ENCODE measurements around the gene TSPEAR.
"Not testable (repeated sequence)": the region's sequence is repeated elsewhere in the genome, so short reads cannot be mapped to it uniquely, and the experiment has no call there.

TSPEAR gene

GRCh38 chr21:44702973-44703730 is 8.2 kb downstream of the TSPEAR start:
- peaks cover 41 to 52% of the 10 kb centered on the region in 2 donors for H3K27me3 ChIP-seq (ENCODE audit: control insufficient read depth in 1 of 2, insufficient read depth in 2 of 2, low read length in 2 of 2)
- H3K4me1 ChIP-seq (ENCODE audit: control insufficient read depth in 1 of 2, insufficient read depth in 2 of 2, low read length in 2 of 2) = no peaks in the 10 kb centered on the region
- no peak overlapping the region for H3K4me3 ChIP-seq (ENCODE audit: low read depth in 1 of 2, low read length in 2 of 2)
- no peaks in the 10 kb centered on the region for H3K36me3 ChIP-seq (ENCODE audit: control insufficient read depth in 1 of 2, insufficient read depth in 2 of 2, low read length in 2 of 2)
- no peak overlapping the region for H3K9ac ChIP-seq (ENCODE audit: low read depth in 1 of 2, low read length in 2 of 2)
- H3K9me3 ChIP-seq (ENCODE audit: control insufficient read depth in 1 of 2, low read length in 2 of 2) = peaks cover 0 to 4% of the 10 kb centered on the region in 2 donors
- no peak overlapping the region for H3K27ac ChIP-seq (ENCODE audit: low read depth, low read length)

GRCh38 chr21:44702111-44702972 is 9.0 kb downstream of the TSPEAR start:
- H3K9ac ChIP-seq (ENCODE audit: low read depth in 1 of 2, low read length in 2 of 2) = no peak overlapping the region
- H3K9me3 ChIP-seq (ENCODE audit: control insufficient read depth in 1 of 2, low read length in 2 of 2) = peaks cover 0 to 4% of the 10 kb centered on the region in 2 donors
- no peaks in the 10 kb centered on the region for H3K36me3 ChIP-seq (ENCODE audit: control insufficient read depth in 1 of 2, insufficient read depth in 2 of 2, low read length in 2 of 2)
- H3K4me1 ChIP-seq (ENCODE audit: control insufficient read depth in 1 of 2, insufficient read depth in 2 of 2, low read length in 2 of 2) = no peaks in the 10 kb centered on the region
- no peak overlapping the region for H3K27ac ChIP-seq (ENCODE audit: low read depth, low read length)
- H3K4me3 ChIP-seq (ENCODE audit: low read depth in 1 of 2, low read length in 2 of 2) = no peak overlapping the region
- H3K27me3 ChIP-seq (ENCODE audit: control insufficient read depth in 1 of 2, insufficient read depth in 2 of 2, low read length in 2 of 2) = peaks cover 35 to 57% of the 10 kb centered on the region in 2 donors

DNA sequence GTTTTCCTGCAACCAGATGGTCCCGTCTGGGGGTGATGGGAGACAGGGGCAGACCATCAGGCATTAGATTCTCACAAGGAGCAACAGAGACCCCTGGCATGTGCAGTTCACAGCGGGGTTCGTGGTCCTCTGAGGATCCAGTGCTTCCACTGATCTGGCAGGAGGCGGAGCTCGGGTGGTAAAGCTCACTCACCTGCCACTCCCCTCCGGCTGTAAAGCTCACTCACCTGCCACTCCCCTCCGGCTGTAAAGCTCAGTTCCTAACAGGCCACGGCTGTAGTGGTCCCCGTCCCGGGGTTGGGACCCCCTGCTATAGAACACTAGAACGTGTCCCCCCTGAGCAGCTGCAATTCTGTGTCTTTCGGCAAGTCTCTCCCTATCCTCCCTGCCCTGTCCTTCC is 9.8 kb downstream of the TSPEAR start:
- no peak overlapping the region for H3K4me3 ChIP-seq (ENCODE audit: low read depth in 1 of 2, low read length in 2 of 2)
- H3K4me1 ChIP-seq (ENCODE audit: control insufficient read depth in 1 of 2, insufficient read depth in 2 of 2, low read length in 2 of 2) = no peaks in the 10 kb centered on the region
- H3K27ac ChIP-seq (ENCODE audit: low read depth, low read length) = no peak overlapping the region
- H3K9me3 ChIP-seq (ENCODE audit: control insufficient read depth in 1 of 2, low read length in 2 of 2) = peaks cover 0 to 4% of the 10 kb centered on the region in 2 donors
- peaks cover 28 to 58% of the 10 kb centered on the region in 2 donors for H3K27me3 ChIP-seq (ENCODE audit: control insufficient read depth in 1 of 2, insufficient read depth in 2 of 2, low read length in 2 of 2)
- H3K36me3 ChIP-seq (ENCODE audit: control insufficient read depth in 1 of 2, insufficient read depth in 2 of 2, low read length in 2 of 2) = no peaks in the 10 kb centered on the region
- no peak overlapping the region for H3K9ac ChIP-seq (ENCODE audit: low read depth in 1 of 2, low read length in 2 of 2)

- Histone ChIP-seq H3K4me3 (ENCODE audit: low read depth in 1 of 2, low read length in 2 of 2) (no peak overlapping the region), H3K4me1 (ENCODE audit: control insufficient read depth in 1 of 2, insufficient read depth in 2 of 2, low read length in 2 of 2) (no peaks in the 10 kb centered on the region), H3K36me3 (ENCODE audit: control insufficient read depth in 1 of 2, insufficient read depth in 2 of 2, low read length in 2 of 2) (no peaks in the 10 kb centered on the region), H3K9ac (ENCODE audit: low read depth in 1 of 2, low read length in 2 of 2) (no peak overlapping the region), H3K27me3 (ENCODE audit: control insufficient read depth in 1 of 2, insufficient read depth in 2 of 2, low read length in 2 of 2) (peaks cover 23 to 57% of the 10 kb centered on the region in 2 donors), H3K27ac (ENCODE audit: low read depth, low read length) (no peak overlapping the region), H3K9me3 (ENCODE audit: control insufficient read depth in 1 of 2, low read length in 2 of 2) (peaks cover 0 to under 1% of the 10 kb centered on the region in 2 donors)
Measured at GRCh38 chr21:44701023-44701400, 10.4 kb downstream of the TSPEAR start.

- no peak overlapping the region for H3K4me3 ChIP-seq (ENCODE audit: low read depth in 1 of 2, low read length in 2 of 2)
- H3K36me3 ChIP-seq (ENCODE audit: control insufficient read depth in 1 of 2, insufficient read depth in 2 of 2, low read length in 2 of 2) = no peaks in the 10 kb centered on the region
- no peaks in the 10 kb centered on the region for H3K4me1 ChIP-seq (ENCODE audit: control insufficient read depth in 1 of 2, insufficient read depth in 2 of 2, low read length in 2 of 2)
- H3K27ac ChIP-seq (ENCODE audit: low read depth, low read length) = no peak overlapping the region
- H3K9me3 ChIP-seq (ENCODE audit: control insufficient read depth in 1 of 2, low read length in 2 of 2) = no peaks in the 10 kb centered on the region
- peaks cover 22 to 57% of the 10 kb centered on the region in 2 donors for H3K27me3 ChIP-seq (ENCODE audit: control insufficient read depth in 1 of 2, insufficient read depth in 2 of 2, low read length in 2 of 2)
- H3K9ac ChIP-seq (ENCODE audit: low read depth in 1 of 2, low read length in 2 of 2) = no peak overlapping the region
Measured at GRCh38 chr21:44700101-44701022, 11.0 kb downstream of the TSPEAR start.

DNA sequence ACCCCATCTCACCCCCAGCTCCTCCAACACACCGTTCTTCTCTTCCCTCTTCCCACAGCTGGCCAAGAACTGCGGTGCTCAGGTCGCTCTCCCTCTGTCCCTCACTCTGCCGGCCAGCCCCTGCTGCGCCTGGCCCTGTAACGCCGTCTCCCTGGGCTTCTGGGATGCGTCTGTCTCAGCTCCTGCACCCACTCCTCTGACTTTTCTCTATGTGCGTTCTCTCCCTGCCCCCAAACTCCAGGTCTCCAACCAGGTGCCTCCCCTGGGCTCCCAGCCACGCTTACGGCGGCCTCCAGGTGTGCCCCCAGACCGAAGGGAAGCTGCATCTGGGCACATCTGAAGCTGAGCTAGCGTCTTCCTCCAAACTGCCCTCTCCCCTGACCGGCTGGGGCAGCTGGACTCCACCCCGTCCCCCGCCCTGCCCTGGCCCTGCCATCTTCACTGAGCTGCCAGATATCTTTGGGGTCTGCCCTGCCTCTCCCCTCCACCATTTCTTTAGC is 11.8 kb downstream of the TSPEAR start:
- no peaks in the 10 kb centered on the region for H3K4me1 ChIP-seq (ENCODE audit: control insufficient read depth in 1 of 2, insufficient read depth in 2 of 2, low read length in 2 of 2)
- H3K9ac ChIP-seq (ENCODE audit: low read depth in 1 of 2, low read length in 2 of 2) = no peak overlapping the region
- peaks cover 21 to 54% of the 10 kb centered on the region in 2 donors for H3K27me3 ChIP-seq (ENCODE audit: control insufficient read depth in 1 of 2, insufficient read depth in 2 of 2, low read length in 2 of 2)
- H3K9me3 ChIP-seq (ENCODE audit: control insufficient read depth in 1 of 2, low read length in 2 of 2) = no peaks in the 10 kb centered on the region
- no peaks in the 10 kb centered on the region for H3K36me3 ChIP-seq (ENCODE audit: control insufficient read depth in 1 of 2, insufficient read depth in 2 of 2, low read length in 2 of 2)
- H3K27ac ChIP-seq (ENCODE audit: low read depth, low read length) = no peak overlapping the region
- no peak overlapping the region for H3K4me3 ChIP-seq (ENCODE audit: low read depth in 1 of 2, low read length in 2 of 2)

GRCh38 chr21:44697811-44698734 is 13.3 kb downstream of the TSPEAR start:
- no peak overlapping the region for H3K27ac ChIP-seq (ENCODE audit: low read depth, low read length)
- no peak overlapping the region for H3K4me3 ChIP-seq (ENCODE audit: low read depth in 1 of 2, low read length in 2 of 2)
- peaks cover 13 to 45% of the 10 kb centered on the region in 2 donors for H3K27me3 ChIP-seq (ENCODE audit: control insufficient read depth in 1 of 2, insufficient read depth in 2 of 2, low read length in 2 of 2)
- no peaks in the 10 kb centered on the region for H3K4me1 ChIP-seq (ENCODE audit: control insufficient read depth in 1 of 2, insufficient read depth in 2 of 2, low read length in 2 of 2)
- no peak overlapping the region for H3K9ac ChIP-seq (ENCODE audit: low read depth in 1 of 2, low read length in 2 of 2)
- H3K9me3 ChIP-seq (ENCODE audit: control insufficient read depth in 1 of 2, low read length in 2 of 2) = peaks cover under 1% of the 10 kb centered on the region in 2 donors
- H3K36me3 ChIP-seq (ENCODE audit: control insufficient read depth in 1 of 2, insufficient read depth in 2 of 2, low read length in 2 of 2) = no peaks in the 10 kb centered on the region

DNA sequence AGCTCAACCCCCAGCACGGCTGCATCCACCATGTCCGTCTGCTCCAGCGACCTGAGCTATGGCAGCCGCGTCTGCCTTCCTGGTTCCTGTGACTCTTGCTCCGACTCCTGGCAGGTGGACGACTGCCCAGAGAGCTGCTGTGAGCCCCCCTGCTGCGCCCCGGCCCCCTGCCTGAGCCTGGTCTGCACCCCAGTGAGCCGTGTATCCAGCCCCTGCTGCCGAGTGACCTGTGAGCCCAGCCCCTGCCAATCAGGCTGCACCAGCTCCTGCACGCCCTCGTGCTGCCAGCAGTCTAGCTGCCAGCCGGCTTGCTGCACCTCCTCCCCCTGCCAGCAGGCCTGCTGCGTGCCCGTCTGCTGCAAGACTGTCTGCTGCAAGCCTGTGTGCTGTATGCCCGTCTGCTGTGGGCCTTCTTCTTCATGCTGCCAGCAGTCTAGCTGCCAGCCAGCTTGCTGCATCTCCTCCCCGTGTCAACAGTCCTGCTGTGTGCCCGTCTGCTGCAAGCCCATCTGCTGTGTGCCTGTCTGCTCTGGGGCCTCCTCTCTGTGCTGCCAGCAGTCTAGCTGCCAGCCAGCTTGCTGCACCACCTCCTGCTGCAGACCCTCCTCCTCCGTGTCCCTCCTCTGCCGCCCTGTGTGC is 14.1 kb downstream of the TSPEAR start, which contains the start of gene KRTAP10-12:
Gene KRTAP10-12, plus strand, starts transcription at position 1 of the 639 bp plus-strand sequence. Its CDS starts 30 bp downstream, at position 31.
- not testable (repeated sequence) for H3K36me3 ChIP-seq (ENCODE audit: control insufficient read depth in 1 of 2, insufficient read depth in 2 of 2, low read length in 2 of 2); H3K9ac ChIP-seq (ENCODE audit: low read depth in 1 of 2, low read length in 2 of 2)
- H3K27me3 ChIP-seq (ENCODE audit: control insufficient read depth in 1 of 2, insufficient read depth in 2 of 2, low read length in 2 of 2) = peaks cover 13 to 38% of the 10 kb centered on the region in 2 donors

More for the DNA sequence above, 14.1 kb downstream of the TSPEAR start, which contains the start of gene KRTAP10-12:
- not testable (repeated sequence) for H3K4me3 ChIP-seq (ENCODE audit: low read depth in 1 of 2, low read length in 2 of 2); H3K27ac ChIP-seq (ENCODE audit: low read depth, low read length); H3K4me1 ChIP-seq (ENCODE audit: control insufficient read depth in 1 of 2, insufficient read depth in 2 of 2, low read length in 2 of 2); H3K9me3 ChIP-seq (ENCODE audit: control insufficient read depth in 1 of 2, low read length in 2 of 2)
